Stimulated activated CD4-positive, alpha-beta T cell treated with anti-CD3 and anti-CD28 coated beads, Interleukin-4, amount 100 ng/mL, for 24 hours (primary cell): Measurements from ENCODE around the gene TREM2.
"Not testable (repeated sequence)": the region's sequence is repeated elsewhere in the genome, so short reads cannot be mapped to it uniquely, and the experiment has no call there.

ENCODE experiments used
- DNase-seq: peaks from one replicate; pipeline ENCODE4 v3.0.0-alpha.2; 2020

TREM2 gene

DNA sequence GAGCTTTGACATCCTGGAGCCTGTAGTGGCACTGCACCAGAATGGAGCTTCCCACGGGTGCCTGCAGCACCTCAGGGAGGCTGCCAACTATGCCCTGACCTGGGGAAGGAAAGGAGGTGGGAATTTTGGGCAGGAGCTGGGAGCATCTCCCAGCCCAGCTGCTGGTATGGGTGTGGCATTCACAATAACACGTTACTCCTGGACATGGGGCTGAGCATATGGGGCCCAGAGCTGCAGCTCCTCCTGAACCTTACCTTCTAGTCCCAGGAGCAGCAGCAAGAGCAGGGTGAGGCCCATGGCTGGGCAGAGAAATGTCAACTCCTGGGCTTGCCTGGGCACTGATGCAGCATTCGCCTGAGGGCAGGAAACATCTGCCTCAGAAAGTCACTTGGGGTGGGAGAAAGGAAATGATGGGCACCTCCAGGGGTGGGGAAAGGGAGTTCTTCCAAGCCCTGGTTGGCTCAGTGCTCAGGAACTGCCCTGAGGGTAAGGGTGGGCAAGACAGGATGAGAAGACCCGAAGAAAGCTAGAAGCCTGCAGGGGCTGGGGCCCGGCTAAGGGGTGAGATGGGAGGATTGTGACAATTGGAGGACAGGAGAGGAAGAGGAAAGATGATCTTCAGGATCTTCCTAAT, 8.8 kb downstream of the TREM2 start, which contains the start of gene TREML1:
TREML1 (minus strand) TSS at position 356 of the 634 bp plus-strand sequence; CDS start at position 297, 59 bp downstream.
- DNase-seq: no peak

DNA sequence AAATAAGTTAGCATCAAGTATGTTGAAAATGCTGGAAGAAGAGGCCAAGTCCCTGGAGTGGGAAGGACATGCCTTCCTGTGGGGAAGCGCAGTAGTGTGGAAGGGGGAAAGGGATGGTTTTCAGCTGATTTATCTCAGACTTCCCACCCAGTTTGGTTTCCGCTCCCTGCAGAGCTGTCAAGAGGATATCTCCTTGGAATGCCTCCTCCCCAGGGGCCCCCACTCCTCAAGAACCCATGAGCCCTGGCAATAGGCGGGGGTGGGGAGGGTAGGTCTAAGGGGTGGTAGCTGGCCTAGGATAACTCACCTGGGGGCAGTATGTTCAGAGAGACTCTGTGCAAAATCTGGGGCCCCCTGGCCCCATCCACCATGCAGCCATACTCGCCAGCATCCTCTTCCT, 9.5 kb downstream of the TREM2 start:
- no peak for DNase-seq

DNA sequence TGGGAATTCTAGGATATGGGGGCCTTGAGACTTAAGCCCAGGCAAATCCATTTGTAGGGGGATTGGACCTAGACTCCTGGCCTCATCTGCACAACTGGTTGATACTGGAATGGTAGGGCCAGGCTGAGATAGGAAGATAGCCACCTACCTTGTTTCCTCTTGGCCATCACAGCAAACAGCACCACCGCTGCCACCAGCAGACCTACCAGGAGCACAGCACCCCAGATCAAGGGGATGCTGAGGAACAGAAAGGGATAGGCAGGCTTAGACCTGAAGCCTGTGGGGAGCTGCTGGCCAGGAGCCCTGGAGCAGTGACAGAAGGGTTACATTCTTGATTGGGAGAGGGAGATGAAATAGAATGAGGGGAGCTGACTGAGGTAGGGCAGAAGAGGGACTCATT, 12.2 kb downstream of the TREM2 start:
- no peak for DNase-seq

DNA sequence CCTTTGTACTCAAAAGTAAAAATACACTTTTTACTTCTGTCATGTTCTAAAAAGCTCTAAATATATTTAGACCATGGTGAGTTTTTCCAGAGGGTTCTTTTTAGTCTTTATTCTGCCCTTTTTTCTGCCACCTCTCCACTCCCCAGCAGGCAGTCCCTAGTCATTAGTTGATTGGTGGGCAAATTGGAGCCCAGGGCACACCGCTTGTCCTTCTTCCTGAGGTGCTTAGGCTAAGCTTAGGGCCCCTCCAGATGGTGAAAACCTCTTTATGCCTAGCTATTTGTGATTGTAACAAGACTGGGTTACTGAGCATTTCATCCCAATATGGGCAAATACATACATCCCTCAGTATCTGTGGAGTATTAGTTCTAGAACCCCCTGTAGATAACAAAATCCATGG, 15.0 kb downstream of the TREM2 start:
- no peak for DNase-seq

DNA sequence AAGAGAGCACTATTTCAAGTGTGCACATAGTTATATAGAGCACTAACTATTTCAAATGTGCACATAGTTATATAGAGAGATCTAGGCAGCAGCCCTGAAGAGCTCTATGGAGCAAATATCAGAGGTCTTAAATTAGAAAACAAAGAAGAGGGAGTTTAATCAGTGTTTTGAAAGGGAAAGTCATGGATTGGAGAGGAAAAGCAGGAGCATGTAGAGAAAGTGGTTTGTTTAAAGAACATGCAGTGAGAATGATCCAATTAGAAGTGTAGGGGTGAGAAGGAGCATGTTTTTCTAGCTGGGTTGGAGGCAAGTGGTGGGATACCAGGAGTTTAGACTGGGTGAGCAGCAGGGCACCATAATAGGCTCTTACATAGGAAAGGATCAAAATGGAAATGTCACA, 26.0 kb downstream of the TREM2 start:
- DNase-seq: no peak

DNA sequence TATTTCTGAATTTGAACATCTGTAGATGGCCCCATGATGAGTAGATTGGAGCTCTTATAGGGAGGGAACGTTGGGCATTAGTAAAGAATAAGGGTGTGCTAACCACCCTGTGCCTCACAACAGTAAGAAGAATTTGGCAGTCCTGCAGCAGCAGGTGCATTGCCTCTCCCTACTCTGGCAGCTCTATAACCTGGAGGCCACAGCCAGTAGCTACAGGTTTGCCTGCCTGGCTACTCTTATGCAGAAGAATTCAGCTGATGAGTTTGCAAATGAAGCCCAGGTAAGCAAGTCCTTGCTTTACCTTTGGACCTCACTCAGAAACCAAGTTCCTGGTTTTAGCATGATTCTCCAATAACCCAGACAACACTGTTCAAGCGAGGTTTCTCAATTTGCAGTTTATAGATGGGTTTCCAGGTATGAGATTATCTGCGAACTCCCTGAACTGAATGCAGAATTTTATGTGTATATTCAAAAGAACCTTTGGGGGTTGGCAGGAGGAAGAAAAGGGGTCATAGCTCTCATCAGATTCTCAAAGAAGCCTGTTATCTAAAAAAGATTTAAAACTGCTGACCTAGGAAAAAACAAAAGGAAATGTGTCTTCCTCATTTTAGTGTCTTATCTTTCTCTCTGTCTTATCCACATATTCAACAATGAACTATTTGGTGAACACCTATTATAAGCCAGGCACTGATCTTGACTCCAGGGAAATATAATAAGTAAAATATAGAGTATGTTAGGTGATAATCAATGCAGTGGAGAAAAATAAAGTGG, 27.7 kb downstream of the TREM2 start:
- no peak for DNase-seq

DNA sequence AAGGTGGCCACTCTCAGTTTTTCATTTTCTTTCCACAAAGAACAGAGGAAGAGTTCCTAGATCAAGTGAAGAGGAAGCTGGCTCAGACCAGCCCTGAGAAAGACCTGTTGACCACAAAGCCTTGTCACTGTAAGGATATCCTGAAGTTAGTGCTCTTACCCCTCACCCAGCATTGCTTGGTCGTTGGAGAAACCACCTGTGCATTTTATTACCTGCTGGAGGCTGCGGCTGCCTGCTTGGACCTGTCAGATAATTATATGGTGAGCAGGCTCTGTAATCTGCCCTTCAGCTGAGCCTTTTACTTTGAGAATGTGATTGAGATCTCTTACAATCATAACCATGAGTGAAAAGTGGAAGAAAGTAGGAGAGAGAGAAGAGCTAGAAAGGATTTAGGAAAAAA, 30.7 kb downstream of the TREM2 start:
- DNase-seq: no peak

DNA sequence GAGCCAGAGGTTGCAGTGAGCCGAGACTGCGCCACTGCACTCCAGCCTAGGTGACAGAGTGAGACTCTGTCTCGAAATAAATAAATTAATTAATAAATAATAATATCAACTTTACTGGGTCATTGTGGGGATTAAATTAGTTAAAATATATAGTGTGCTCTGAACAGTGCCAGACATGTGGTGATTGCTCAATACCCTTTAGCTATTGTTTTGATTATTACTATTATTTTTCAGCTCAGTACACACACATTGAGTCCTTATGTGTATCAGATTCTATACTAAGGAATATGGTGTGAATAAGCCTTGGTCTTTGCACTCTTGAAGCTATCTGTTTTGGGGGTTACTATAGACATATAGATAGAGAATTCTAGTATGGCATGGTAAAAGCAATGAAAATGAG, 37.6 kb downstream of the TREM2 start:
- DNase-seq: no peak

DNA sequence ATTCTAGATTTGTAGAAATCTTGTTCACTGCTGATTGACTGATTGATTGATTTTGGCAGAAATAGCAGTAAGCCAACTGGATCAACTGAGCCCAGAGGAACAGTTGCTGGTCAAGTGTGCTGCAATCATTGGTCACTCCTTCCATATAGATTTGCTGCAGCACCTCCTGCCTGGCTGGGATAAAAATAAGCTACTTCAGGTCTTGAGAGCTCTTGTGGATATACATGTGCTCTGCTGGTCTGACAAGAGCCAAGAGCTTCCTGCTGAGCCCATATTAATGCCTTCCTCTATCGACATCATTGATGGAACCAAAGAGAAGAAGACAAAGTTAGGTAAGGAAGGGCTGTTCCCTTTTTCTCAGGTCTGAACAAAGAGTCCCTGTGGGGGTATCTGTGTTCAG, 40.0 kb downstream of the TREM2 start:
- DNase-seq: no peak

DNA sequence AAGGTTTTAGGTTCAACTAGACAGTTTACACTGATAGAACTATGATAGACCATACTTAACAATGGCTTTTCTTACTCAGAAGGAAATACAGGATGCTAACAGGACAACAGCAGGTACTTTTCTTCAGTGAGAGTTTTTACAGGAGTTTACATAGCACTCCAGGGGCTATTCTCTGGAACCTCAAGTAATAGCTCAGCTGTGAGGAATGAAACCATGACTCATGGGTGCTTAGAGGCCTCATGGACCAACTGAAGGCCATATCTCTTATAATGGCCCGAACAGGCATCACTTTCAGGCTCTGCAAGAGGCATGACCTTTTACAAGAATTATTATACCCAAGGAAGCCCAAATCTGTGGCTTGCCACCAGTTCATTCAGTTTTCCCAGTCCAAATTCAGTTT, 40.5 kb downstream of the TREM2 start:
- DNase-seq: no peak

DNA sequence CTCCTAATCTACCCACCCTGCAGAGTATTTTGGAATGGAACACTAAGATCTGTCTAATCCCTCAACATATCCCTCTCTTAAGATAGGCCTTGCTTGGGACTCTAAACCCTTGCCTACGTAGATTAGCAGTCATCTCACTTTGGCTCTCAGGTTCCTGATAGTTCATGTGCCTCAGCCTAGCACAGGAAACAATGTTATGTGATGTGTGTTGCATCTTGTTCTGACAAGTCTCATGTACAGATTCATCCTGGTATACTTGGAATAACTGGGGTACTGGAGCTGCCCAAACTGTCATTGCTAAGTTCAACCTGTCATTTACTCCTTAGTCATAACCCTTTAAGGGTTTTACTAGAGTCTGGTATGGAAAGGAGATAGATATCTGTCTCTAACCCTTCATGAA, 42.9 kb downstream of the TREM2 start:
- DNase-seq: no peak

DNA sequence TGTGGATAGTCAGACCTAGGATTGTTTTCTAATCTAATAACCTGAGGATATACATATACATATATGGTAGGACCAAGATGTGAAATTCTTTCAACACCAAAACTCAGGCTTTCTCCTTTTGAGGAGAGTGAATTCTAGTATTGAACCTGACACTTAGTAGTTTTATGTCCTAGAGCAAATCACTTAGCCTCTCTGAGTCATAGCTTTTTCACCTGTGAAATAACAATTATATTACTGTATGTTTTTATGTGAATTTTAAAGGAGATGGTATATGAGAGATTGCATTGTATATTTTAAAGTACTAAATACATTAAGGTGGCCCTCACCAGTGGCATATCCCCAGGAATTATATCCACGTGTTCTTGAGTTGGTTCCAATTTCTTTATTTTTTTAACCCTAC, 43.4 kb downstream of the TREM2 start:
- no peak for DNase-seq

DNA sequence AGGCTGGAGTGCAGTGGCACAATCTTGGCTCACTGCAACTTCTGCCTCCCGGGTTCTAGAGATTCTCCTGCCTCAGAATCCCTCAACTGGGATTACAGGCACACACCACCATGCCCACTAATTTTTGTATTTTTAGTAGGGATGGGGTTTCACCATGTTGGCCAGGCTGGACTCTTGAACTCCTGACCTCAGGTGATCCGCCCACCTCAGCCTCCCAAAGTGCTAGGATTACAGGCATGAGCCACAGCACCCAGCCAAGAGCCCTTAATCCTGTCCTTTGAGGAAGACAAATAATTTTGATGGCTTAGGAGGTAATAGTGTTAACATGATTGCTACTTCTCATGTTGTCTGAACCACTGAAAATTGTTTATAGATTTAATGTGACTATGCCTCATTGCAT, 47.9 kb downstream of the TREM2 start:
- not testable (repeated sequence) for DNase-seq

DNA sequence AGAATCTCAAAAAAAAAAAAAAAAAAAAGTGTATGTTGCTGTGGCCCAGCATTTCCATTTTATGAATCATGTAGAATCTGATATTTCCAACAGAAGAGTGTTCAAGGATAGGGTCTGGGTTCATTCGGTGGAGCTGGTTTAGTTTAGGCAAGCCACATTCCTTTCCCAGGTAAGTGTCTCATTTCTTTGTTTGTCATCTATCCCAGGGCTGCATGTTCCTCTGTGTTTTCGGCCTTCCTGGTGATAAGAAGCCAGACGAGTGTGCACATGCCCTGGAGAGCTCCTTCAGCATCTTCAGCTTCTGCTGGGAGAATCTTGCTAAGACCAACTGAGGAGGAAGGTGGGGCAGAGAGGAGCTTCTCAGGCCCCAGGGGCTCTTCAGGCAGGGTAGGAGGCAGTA, 51.9 kb downstream of the TREM2 start:
- no peak for DNase-seq
